SK-N-MC (cell line): Measurements from ENCODE around the gene PSMB8.

Experiments used
- EZH2 ChIP-seq: fragments of 200-600 bp; sonication (generic); IDR thresholded peaks from one replicate; pipeline ENCODE4 v1.6.1; 2017; ENCODE audit warnings: antibody characterized with exemption
- POLR2AphosphoS5 ChIP-seq: IDR thresholded peaks from 2 replicates; pipeline ENCODE4 v1.6.1; 2012; ENCODE audit warnings: mild to moderate bottlenecking, low read depth, low read length, borderline replicate concordance

GRCh38 chr6:32807020-32807580, 36.7 kb downstream of the PSMB8 start:
- no peak for TF ChIP-seq POLR2AphosphoS5
- TF ChIP-seq EZH2 = no peak
